Right atrium auricular region (tissue), 2 donors: ENCODE measurements around the gene UBE2R2. TPM values are rescaled to one million over a fixed set of nuclear protein-coding genes. Genes with fewer than 3 reads are reported as not detected.

Experiments used
- DNase-seq: peaks from one replicate; pipeline ENCODE4 v3.0.0-alpha.2; 2019; ENCODE audit warnings: low spot score
- H3K27ac ChIP-seq, 2 donors: fragments of 200-600 bp; sonication (generic); 1 replicate in 1 of 2; 2 replicates in 1 of 2; pipeline ENCODE4 v1.5.1; 2016 to 2019
- H3K27me3 ChIP-seq, 2 donors: fragments of 200-600 bp; sonication (generic); one replicate each; pipeline versions ENCODE4 v1.5.1 to v1.6.0; 2017 to 2019
- H3K36me3 ChIP-seq: fragments of 200-600 bp; sonication (generic); one replicate; pipeline ENCODE4 v1.5.1; 2016
- H3K4me1 ChIP-seq, 2 donors: fragments of 200-600 bp; sonication (generic); one replicate each; pipeline versions ENCODE4 v1.5.1 to v1.6.0; 2017 to 2019
- H3K4me3 ChIP-seq, 2 donors: fragments of 200-600 bp; sonication (generic); 1 replicate in 1 of 2; 2 replicates in 1 of 2; pipeline ENCODE4 v1.5.1; 2017 to 2019; ENCODE audit warnings: mild to moderate bottlenecking in 1 of 2, moderate library complexity in 1 of 2
- H3K9me3 ChIP-seq, 2 donors: fragments of 200-600 bp; sonication (generic); one replicate each; pipeline ENCODE4 v1.5.1; 2019
- CTCF ChIP-seq, 2 donors: fragments of 200-600 bp; sonication (generic); IDR thresholded peaks; one replicate each; pipeline ENCODE4 v1.5.1; 2019; ENCODE audit warnings: antibody characterized with exemption in 2 of 2
- total RNA-seq, 2 donors: library from RNA; depleted of rRNA; stranded (reverse); fragments of >200 nt; gene quantifications; one replicate each; pipeline ENCODE4 v1.1.0, GENCODE V29; 2016

Gene UBE2R2
- total RNA-seq, 2 donors from 2014 or later, result 26.6 to 29.0 TPM

DNA sequence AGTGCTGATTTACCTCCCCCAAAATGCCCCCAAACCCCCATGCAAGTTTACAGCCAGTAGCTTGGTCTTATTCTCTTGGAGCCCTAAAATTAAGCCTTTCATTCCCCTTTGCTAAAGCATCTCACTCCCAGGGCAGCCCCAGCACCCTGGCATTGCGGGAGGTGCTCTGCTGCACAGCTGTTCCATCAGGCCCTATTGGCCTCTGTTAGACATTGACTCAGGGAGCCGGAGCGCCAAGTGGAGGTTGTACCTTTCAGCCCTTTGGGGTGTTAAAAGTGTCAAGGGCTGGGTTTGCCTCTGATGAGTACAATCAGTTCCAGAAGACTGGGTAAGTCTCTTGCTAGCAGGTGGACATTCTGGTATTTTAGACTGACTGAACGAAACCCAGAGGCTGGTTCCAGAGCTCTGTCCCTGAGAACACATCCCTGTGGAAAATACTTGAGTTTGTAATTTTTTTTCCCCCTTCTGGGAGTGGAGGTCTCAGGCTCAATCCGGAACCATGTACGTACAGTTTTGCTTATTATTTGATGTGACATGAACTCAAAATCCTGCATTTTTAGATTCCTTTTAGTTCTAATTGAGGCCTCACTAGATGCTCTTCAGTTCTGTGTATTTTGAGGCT, 102.4 kb downstream of the UBE2R2 start:
- H3K4me1 ChIP-seq, result peaks cover 0 to 10% of the 10 kb centered on the region in 2 donors
- no peak for DNase-seq
- peaks cover 44% of the 10 kb centered on the region for H3K36me3 ChIP-seq
- no peak overlapping the region for H3K4me3 ChIP-seq
- TF ChIP-seq CTCF (IDR thresholded peaks at IDR 0.05), result no peak
- no peak overlapping the region for H3K27ac ChIP-seq
- no peaks in the 10 kb centered on the region for H3K27me3 ChIP-seq
- no peaks in the 10 kb centered on the region for H3K9me3 ChIP-seq

DNA sequence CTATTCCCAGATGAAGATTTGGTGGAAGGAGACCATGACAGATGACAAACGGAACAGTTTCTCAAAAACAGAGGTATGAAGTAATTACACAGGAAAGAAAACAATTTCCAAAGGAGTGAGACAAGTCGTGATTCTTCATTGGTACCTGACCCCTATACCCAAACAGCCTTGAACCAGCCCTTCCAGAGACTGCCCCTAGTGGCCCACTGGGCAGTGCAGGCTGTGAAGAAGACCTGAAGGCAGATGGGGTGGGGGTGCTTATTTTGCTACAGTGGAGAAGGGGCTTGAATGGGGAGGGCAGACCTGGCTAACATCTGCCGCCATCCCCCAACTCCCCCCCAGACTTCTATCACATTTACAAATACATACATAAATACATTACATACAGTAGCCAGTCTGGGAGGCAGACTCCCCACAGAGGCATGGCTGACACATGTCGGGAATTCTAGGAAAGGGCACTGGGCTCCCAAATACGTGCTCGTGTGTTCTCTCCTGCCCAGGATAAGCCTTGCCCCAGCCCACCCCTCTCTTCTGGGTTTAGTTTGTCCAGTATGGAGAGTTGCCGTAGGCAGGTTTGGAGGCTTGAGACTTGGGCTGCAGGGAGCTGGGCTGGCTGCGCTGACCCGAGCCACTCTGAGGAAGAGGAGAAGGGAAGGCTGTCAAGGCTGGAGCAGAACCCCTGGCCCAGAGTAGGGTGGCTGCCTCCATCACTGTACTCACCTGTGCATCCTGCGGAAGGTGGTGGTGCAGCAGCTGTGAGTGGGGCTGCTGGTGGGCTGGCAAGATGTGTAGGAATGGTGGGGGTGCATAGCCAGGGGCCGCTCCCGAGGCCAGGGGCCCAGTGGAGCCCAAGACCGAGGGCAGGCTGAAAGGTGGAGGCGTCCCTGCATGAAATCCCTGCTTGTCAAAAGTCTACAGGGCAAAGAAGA, 105.3 kb downstream of the UBE2R2 start:
- Histone ChIP-seq H3K9me3 (no peaks in the 10 kb centered on the region), H3K27me3 (no peaks in the 10 kb centered on the region), H3K27ac (no peak overlapping the region), H3K4me3 (no peak overlapping the region), H3K4me1 (peaks cover 0 to 22% of the 10 kb centered on the region in 2 donors), H3K36me3 (peaks cover 48% of the 10 kb centered on the region)
- DNase-seq, result no peak
- TF ChIP-seq CTCF (IDR thresholded peaks at IDR 0.05), result peak in 1 of 2 donors; percentile 54

DNA sequence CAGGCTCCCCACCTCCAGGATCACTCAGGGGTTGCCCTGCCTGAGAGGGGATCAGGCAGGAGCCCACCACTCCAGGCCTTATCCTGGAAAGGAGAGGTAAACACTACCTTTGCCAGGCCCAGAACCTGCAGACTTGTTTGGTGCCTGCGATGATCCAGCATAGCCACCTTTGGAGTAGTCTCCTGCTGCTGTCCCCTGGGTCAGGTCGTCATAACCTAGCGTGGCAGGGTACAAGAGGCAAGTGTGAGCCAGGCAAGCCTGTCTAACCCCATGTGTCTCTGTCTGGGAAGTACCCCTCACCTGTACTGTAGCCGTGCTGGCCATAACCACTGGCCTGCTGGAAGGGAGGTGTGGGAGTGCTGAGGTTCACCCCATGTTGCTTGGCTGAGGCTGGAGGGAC, 106.1 kb downstream of the UBE2R2 start:
- Histone ChIP-seq H3K9me3 (no peaks in the 10 kb centered on the region), H3K27ac (no peak overlapping the region), H3K4me3 (no peak overlapping the region), H3K4me1 (peaks cover 0 to 22% of the 10 kb centered on the region in 2 donors), H3K36me3 (peaks cover 48% of the 10 kb centered on the region), H3K27me3 (no peaks in the 10 kb centered on the region)
- no peak for TF ChIP-seq CTCF (IDR thresholded peaks at IDR 0.05)
- DNase-seq, result no peak

DNA sequence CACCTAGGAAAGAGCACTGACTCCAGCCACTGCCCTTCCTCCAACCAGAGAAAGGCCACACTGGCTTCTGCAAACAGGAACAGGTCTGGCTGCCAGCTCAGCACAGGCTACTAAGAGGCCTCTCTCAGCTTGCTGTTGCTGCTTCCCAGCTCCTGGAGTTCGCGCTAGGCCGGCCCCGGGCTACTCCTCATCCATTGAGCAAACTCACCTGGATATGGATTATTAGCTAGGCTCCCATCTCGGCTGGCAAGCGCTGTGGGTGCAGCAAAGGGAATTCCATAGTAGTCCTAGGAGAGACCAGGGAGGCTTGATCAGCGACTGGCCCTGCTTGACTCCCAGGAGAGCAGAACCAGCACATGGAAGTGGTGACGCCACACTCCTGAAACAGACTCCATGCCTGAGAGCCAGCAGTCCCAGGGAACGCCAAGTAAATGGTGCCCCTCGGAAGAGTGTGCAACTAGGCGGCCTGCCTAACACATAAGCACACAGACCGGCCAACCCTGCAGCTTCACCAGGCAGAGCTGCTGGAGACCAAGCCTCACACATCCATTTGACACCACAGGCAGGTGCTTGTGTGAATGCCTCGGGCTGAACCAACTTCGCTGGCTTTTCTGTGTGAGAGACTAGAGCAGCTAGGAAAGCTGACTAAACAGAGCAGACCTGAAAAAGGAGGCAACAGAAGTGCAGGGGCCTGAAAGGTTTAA, 107.2 kb downstream of the UBE2R2 start:
- no peak overlapping the region for H3K27ac ChIP-seq
- peaks cover 51% of the 10 kb centered on the region for H3K36me3 ChIP-seq
- no peak for TF ChIP-seq CTCF (IDR thresholded peaks at IDR 0.05)
- DNase-seq, result no peak
- H3K4me3 ChIP-seq, result no peak overlapping the region
- H3K4me1 ChIP-seq, result peaks cover 0 to 22% of the 10 kb centered on the region in 2 donors
- no peaks in the 10 kb centered on the region for H3K27me3 ChIP-seq
- H3K9me3 ChIP-seq, result no peaks in the 10 kb centered on the region

GRCh38 chr9:33924978-33925797, 108.2 kb downstream of the UBE2R2 start:
- peak; percentile 32 to 76 for TF ChIP-seq CTCF (IDR thresholded peaks at IDR 0.05)
- H3K27ac ChIP-seq, result peak overlapping the region in 1 of 2 donors; percentile 38
- H3K4me1 ChIP-seq, result peaks cover 0 to 17% of the 10 kb centered on the region in 2 donors
- H3K27me3 ChIP-seq, result no peaks in the 10 kb centered on the region
- H3K36me3 ChIP-seq, result peaks cover 53% of the 10 kb centered on the region
- no peak overlapping the region for H3K4me3 ChIP-seq
- no peaks in the 10 kb centered on the region for H3K9me3 ChIP-seq
- peak; percentile 72 for DNase-seq
